Measurements from ENCODE around the gene E4F1.

Gene E4F1, protein sequence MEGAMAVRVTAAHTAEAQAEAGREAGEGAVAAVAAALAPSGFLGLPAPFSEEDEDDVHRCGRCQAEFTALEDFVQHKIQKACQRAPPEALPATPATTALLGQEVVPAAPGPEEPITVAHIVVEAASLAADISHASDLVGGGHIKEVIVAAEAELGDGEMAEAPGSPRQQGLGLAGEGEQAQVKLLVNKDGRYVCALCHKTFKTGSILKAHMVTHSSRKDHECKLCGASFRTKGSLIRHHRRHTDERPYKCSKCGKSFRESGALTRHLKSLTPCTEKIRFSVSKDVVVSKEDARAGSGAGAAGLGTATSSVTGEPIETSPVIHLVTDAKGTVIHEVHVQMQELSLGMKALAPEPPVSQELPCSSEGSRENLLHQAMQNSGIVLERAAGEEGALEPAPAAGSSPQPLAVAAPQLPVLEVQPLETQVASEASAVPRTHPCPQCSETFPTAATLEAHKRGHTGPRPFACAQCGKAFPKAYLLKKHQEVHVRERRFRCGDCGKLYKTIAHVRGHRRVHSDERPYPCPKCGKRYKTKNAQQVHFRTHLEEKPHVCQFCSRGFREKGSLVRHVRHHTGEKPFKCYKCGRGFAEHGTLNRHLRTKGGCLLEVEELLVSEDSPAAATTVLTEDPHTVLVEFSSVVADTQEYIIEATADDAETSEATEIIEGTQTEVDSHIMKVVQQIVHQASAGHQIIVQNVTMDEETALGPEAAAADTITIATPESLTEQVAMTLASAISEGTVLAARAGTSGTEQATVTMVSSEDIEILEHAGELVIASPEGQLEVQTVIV

DNA sequence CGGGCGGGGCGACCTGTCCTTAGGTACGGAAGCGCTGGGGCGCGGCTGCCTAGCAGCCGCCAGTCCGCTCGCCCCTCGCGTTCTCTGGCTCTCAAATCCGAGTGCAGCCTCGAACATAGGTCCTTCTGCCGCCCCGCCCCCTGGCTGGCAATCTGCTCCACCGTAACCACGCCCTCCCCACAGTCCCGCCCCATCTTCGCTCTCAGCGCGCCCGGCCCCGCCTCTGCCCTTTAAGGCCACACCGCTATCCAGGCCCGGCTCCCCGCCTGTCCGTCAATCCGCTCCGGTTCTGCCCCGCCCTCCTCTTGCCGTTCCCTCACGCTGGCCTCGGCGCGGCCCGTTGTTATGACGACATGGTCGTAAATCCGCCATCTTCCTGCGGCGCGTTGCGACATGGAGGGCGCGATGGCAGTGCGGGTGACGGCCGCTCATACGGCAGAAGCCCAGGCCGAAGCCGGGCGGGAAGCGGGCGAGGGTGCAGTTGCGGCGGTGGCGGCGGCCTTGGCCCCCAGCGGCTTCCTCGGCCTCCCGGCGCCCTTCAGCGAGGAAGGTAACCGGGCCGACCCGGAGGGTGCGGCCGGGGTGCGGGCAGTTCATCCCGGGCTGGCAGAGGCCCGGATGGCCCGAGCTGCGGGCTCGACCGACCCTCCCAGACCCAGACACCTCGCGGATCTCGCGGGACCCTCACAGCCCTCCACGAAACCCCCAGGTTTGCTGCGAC is at the start of gene E4F1:
E4F1 (plus strand) TSS at position 371 of the 721 bp plus-strand sequence; CDS start at position 394, 23 bp downstream.
- DNase-seq = peak; percentile 100

DNA sequence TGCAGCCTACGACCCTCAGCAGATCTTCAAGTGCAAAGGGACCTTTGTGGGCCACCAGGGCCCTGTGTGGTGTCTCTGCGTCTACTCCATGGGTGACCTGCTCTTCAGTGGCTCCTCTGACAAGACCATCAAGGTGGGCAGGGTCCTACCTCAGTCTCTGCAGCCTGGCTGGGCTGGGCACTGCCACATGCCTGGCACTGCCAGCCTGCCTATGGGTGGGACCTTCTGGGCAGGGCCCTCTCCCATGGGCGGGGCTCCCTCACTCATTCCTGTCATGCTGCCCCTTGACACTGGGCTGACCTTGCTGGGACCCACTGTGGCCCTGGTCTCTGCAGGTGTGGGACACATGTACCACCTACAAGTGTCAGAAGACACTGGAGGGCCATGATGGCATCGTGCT is 49.5 kb upstream of the E4F1 start:
- DNase-seq = no peak

DNA sequence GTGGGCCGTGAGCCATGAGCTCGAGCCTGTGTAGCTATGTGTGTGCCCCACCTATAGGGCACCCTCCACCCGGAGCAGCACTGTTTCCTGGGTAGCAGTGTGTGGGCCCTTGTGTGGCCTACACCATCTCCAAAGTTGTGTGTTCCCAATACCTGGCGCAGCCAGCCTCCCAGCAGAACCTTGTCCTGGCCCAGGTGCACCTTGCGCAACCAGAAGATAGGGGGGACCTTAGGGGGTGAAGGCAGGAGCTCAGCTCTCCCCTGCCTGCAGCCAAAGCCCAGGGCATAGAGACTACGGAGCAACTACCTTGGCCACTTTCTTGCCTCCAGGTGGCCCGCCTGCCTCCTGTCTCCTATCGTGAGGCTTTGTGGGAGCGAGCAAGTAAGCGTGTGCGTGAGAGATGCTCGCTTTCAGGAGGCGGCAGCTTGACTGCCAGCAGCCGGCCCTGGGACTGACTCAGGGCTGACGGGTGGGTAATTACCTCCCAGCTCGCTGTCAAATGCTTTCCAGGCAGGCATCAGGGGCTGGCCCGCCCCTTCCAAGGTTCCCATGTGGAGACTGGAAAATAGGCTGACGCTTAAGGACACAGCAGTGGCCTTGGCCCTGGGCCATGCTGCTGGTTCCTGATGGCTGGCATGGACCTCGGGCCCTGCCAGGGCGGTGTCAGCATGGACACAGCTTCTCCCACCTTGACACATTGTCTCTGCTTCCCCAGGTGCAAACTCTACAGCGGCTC is 48.8 kb upstream of the E4F1 start:
- DNase-seq = no peak

DNA sequence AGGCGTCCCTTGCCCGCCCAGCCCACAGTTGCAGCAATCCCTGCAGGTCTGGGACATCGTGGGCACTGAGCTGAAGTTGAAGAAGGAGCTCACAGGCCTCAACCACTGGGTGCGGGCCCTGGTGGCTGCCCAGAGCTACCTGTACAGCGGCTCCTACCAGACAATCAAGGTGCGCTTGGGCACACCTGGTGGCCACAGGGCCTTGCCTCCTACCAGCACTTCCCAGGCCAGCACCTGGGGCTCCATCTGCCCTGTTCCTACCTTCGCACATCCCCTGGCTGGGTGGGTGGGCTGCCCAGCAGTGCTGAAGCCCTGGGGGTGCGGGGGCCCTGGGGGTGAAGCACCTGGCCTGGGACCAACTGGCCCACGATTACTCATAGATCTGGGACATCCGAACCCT is 47.9 kb upstream of the E4F1 start:
- no peak for DNase-seq

DNA sequence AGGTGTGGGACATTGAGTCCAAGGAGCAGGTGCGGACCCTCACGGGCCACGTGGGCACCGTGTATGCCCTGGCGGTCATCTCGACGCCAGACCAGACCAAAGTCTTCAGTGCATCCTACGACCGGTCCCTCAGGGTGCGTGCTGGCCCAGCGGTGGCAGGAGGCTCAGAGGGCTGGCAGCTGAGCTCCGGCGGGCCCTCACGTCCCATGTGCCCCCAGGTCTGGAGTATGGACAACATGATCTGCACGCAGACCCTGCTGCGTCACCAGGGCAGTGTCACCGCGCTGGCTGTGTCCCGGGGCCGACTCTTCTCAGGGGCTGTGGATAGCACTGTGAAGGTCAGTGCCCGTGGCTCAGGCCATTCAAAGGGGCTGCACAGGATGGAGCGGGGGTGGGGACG is 47.3 kb upstream of the E4F1 start:
- no peak for DNase-seq

DNA sequence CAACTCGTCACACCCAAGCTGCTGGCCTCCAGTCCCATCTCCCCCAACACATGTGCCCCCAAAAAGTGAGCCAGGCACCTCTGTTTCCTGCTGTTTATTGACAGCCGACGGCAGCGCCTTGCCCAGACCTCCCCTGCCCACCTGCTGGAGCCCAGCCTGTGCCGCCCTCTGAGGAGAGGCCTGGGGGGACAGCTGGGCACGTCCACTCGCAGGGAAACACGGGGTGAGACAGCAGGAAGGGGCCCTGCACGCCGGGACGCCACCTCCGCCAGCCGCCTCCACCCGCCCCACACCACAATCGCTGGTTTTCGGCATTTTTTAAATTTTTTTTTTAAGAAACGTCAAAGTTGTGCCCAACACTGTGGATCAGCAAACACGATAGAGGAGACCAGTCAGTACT is 46.3 kb upstream of the E4F1 start:
- no peak for DNase-seq

DNA sequence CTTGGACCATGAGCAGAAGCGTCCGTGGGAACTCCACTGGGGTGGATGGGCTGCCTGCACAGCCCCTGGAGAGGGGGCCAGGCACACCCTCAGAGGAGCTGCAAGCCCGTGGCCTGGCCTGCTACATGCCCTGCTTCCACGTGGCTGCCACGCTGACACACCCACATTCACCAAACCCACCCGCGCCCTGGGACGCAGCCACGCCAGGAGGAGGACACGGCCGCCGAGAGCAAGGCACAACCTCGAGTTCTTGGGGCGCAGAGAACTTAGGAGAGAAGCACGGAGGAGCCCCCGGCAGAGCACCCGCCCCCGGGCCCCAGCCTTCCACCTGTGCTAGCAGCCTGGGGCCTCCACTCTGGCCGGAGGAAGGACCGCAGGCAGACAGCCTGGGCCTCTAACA is 45.8 kb upstream of the E4F1 start:
- DNase-seq = no peak

DNA sequence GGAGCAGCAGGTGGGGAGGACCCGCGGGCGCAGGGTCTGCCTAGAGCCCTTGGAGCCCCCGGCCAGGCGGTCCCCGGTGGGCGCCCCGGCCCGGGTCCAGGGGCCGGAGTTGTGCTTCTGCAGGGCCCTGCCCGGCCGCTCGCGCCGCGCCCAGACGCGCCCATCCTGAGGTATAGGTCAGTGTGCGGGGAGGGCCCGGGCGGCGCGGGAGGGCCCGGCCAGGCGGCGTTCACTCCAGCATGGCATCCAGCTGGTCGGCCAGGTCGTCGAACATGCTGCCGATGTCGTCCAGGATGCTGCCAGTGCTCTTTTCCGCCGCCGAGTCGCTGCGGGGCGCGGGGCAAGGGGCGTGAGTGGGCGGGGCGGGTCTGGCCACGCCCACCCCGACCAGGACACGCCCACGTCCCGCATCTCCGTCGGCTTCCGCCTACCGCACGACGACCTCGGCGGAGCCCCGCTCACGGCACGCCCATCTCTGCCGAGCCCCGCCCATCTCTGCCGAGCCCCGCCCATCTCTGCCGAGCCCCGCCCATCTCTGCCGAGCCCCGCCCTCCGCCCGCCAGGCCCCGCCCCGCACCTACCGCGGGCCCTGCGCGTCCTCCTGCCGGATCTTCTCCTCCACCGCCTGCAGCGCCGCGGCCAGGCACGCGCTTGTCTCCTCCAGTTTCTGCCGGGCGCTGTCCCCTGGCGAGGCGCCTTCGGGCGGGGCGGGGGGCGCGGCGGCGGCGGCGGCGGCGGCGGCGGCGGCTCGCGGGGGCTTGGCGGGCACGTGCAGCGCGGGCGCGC is 44.9 kb upstream of the E4F1 start:
- DNase-seq = peak; percentile 60

DNA sequence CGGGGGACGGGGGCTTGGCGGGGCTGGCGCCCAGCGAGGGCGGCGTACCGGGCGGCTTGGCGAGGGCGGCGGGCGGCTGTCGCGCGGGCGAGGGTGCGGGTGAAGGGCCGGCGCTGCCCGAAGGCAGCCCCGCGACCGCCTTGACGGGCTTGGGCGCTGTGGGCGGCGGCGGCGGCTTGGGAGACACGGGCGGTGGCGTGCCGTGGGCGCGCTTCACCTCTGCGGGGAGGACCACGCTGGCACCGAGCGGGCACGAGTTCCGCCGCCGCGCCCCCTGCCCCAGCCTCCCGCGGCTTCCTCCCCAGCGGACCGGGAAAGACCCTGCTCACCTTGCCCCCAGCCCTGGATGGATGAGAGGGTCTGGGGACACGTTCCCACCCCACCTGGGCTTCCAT is 44.3 kb upstream of the E4F1 start:
- DNase-seq = no peak

DNA sequence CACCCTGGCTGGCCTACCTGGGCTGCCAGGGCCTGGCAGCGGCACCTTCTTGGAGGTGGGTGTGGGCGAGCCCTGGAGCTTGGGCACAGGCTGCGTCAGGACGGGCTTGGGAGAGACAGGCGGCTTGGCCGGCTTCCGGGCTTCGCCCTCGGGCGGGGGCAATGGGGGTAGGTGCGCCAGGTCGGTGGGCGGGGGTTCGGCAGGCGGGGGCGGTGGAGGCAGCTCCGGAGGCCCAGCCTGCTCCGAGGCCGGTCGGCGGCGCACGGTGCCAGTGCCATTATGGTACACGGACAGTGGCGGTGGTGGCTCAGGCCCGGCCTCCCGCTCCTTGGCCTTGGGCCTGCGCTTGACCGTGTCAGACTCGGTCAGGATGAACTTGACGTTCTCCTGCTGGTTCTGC is 43.8 kb upstream of the E4F1 start:
- DNase-seq = no peak

DNA sequence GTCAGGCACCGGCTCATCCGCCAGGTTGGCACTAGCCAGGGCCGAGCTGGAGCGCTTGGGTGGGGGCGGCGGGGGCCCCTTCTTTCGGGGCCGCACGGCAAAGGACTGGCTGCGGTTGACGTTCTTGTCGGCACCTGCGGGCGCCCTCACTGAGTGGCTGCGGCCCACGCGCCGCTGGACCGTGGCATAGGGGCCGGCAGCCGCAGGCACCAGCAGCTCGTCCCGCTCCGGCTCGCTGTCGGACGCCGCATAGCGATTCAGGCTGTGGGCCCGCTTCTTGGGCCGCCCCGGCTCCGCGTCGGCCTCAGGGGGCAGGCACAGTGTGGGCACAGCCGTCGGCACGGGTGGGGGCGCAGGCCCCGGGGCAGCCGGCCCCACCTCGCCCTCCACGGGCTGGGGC is 42.9 kb upstream of the E4F1 start:
- no peak for DNase-seq

DNA sequence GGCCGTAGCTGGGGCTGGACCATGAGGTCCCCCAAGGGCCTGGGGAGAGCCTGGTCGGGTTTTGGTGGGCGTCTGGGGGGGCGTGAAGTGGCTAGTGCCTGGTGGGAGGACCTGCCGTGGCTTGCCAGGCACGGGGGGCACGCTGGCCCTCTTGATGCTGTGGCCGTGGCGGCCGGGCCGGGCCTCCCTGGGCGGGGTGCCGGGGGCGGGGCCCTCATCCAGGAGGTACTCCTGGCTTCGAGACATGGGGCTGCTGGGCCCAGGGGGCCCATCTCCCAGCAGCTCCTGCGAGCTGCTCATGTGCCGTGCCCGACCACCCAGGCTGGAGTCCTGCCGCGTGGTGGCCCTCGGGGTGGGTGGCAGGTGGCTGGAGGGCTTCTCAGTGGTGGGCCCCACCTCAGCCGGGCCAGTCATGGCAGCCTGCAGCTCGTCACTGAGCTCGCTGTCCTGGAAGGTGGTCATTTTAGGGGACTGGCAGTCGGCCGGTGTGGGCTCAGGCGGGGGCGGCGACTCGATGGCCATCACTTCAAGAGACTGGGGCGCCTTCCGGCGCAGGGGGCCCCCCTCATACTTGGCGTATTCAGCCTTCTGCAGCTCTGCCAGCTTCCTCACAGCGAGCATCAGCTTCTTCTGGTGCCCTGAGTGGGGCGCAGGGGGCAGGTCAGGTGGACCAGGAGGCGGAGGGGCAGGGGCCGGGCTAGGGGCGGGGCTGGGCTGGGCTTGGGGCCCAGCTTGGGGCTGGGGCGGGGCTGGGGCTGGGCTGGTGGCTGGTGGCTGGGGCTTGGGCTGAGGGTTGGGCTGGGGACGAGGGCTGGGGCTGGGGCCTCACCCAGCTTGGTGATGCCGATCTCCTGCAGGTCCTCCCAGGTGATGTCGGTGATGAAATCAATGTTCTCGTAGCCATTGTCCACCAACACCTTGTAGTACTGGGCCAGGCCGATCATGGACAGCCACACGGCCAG is 42.1 kb upstream of the E4F1 start:
- no peak for DNase-seq

DNA sequence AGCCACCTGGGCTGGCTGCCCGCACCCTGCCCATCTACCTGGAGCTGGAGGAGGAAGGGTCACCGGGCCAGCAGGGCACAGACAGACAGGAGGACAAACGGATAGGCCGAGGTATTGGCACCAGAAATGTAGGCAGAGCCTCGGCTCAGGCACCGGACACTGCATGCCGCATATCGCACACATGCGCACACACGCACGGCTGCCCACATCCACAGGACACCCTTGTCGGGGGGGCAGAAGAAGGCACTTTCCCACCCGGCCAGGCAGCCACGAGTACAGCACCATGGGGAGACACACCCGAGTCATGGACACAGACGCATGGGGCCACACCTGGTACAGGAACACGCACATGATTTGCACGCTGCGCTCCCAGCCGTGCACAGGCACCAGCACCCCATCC is 41.4 kb upstream of the E4F1 start:
- DNase-seq = no peak

DNA sequence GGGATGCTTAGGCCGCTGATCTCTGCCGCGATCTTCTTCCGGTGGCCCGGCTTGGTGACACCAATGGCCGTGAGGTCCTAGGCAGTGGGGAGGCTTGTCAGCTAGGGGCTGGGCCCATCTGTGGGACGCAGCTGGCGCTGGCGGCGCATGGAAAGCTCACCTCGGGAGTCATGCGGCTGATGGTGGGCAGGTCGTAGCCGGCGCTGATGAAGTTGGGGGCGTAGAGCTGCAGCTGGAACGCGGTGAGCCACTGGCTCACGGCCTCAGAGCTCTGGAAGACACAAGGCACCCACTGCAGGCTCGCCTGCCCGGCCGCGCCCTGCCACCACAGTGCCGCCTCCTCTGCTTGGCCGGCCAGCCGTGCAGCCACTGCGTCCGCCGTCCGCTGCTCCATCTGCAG is 39.7 kb upstream of the E4F1 start:
- no peak for DNase-seq

DNA sequence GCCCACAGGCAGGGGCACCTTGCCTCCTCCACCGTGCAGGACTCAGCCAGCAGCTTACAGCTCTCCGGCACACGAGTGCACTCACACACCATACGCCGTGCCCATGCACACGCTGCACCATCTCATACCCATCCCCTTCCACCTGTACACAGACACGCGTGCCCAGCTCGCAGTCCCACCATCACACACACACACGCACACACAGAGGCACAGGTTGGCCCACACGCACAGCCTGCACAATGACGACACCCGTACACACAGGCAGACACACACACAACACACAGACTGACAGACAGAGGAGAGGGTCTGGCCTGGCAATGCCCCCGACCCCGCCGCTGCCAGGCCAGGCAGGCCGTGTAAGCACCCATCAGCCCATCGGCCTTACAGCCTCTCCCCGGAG is 39.0 kb upstream of the E4F1 start:
- DNase-seq = no peak

DNA sequence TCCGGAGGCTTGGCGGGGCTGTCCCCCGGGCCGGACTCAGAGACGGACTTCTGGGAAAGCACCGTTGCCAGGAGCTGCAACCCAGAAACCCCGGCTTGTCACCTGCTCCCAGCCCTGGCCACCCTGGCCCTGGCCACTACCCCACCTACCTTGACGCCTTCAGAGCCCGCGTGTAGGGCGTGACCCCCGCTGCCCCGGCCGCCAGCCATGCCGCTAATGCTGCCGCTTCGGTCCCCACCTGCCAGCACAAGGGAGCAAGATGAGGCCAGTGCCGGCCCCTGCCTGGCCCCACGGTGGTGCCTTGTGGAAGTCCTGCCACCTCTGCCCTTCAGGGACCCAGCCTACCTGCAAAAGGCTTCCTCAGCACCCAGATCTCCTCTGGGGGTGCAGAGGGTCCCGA is 38.4 kb upstream of the E4F1 start:
- DNase-seq = no peak

DNA sequence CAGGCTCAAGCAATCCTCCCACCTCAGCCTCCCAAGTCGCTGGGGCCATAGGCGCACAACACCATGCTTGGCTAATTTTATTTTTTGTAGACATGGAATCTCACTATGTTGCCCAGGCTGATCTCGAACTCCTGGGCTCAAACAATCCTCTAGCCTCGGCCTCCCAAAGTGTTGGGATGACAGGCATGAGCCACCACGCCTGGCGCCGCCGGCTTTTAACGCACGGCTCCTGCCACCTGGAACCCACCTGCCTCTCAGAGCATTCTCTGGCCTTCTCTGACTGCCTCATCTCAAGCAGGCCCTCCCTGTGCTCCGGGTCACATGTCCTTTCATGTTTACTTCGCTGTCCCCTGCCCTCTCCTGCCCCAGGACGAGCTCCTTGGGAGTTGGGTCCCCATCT is 37.3 kb upstream of the E4F1 start:
- no peak for DNase-seq

DNA sequence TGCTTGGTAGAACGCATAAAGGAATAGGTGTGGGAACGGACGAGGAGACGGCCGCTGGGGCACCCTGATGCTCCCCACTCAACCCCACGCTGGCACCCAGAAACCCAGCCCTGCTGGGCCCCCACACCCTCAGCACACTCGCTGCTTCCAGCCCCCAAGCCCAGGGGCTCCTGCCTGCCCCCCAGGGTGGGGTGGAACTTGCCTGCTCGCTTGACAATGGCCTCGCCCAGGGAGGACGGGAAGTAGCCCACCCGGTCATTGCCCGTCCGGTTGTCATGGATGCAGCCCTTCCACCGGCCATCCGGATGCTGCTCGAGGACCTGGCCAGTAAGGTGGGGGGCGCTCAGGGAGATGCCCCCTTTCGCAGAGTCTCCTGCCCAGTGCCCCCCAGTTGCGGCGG is 36.9 kb upstream of the E4F1 start:
- DNase-seq = no peak

DNA sequence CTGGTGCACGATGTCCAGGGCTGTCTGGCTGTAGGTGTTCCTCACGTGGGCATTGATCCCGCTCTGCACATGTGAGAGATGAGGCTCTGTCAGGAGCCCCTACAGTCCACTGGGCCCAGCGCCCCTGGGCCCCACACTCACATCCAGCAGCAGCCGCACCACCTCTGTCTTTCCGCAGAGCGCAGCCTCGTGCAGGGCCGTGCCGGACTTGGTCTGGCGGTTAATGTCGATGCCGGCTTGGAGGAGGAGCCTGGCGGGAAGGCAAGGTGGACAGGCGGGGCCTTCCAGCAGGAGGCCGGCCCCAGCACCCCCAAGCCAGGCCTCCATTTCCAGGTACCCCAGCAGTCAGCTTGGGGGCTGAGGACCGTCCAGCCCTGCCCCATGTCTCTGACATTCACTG is 36.2 kb upstream of the E4F1 start:
- no peak for DNase-seq

DNA sequence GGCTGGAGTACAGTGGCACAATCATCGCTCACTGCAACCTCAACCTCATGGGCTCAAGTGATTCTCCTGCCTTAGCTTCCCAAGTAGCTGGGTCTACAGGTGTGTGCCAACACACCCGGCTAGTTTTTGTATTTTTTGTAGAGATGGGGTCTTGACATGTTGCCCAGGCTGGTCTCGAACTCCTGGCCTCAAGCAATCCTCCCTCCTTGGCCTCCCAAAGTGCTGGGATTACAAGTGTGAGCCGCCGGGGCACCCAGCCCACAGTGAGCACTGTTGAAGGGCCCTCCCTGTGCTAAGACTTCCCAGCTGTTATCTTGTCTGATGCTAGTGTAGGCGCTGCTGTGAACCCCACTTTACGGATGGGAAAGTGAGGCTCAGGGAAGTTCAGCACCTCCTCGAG is 35.0 kb upstream of the E4F1 start:
- no peak for DNase-seq

All from activated CD4-positive, alpha-beta T cell treated with anti-CD3 and anti-CD28 coated beads, Interleukin-2, Interleukin-6, amounts not matched to agents 100 ng/mL and 50 ng/mL, durations not matched to agents 16 hours and 8 hours (primary cell).